PC-3 (cell line): ENCODE measurements around the gene ACO2.

Experiments used
- CTCF ChIP-seq: fragments of 300-600 bp; sonication (generic); conservative IDR thresholded peaks from 2 replicates; pipeline ENCODE4 v1.5.1; 2017; ENCODE audit warnings: antibody characterized with exemption, low read depth, mild to moderate bottlenecking, low read length
- EZH2 ChIP-seq: fragments of 300-600 bp; sonication (generic); IDR thresholded peaks from one replicate; pipeline ENCODE4 v1.6.1; 2017; ENCODE audit warnings: antibody characterized with exemption, mild to moderate bottlenecking, low read length; ENCODE audit not compliant: unreplicated experiment
- EZH2phosphoT487 ChIP-seq: fragments of 300-600 bp; sonication (generic); IDR thresholded peaks from 2 replicates; pipeline ENCODE4 v1.6.1; 2018; ENCODE audit warnings: mild to moderate bottlenecking, antibody characterized with exemption, low read length, borderline replicate concordance

DNA sequence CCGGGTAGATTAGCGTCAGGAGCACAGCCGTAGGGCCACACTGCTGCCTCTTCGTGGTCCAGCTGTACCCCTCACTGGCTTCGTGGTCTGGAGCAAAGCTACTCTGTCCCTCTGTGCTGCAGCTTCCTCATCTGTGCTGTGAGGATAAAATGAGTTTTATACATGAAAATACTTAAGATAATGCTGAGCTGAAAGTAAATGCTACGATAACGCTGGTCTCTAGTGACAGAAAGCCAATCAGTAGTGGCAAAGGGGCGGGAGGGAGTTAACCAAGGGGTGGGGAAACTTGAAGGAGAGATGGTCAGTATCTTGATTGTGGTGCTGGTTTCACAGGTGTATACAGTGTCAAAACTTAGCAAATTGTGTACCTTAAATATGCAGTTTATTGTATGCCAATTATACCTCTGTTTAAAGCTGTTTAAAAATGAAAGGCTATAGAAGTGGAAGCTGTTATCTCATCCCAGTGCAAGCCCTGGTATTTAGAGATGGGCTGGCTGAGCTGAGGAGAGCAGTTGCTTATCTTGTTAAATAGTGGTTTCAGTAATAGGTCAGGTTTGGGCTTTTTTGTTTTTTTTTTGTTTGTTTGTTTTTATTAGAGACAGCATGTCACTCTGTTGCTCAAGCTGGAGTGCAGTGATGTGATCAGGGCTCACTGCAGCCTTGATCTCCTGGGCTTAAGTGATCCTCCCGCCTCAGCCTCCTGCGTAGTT is 36.7 kb downstream of the ACO2 start:
- no peak for TF ChIP-seq CTCF
- TF ChIP-seq EZH2, result no peak
- no peak for TF ChIP-seq EZH2phosphoT487
